NCI-H2081 treated with DMSO at 0.1 percent for 48 hours (cell line): ENCODE data around the gene ASAP2.

Experiments
- DNase-seq: peaks from one replicate; lab custom pipeline; 2025; lab: John Stamatoyannopoulos, UW

ASAP2 gene

GRCh38 chr2:9347411-9347881 is 140.8 kb downstream of the ASAP2 start:
- DNase-seq: no peak

DNA sequence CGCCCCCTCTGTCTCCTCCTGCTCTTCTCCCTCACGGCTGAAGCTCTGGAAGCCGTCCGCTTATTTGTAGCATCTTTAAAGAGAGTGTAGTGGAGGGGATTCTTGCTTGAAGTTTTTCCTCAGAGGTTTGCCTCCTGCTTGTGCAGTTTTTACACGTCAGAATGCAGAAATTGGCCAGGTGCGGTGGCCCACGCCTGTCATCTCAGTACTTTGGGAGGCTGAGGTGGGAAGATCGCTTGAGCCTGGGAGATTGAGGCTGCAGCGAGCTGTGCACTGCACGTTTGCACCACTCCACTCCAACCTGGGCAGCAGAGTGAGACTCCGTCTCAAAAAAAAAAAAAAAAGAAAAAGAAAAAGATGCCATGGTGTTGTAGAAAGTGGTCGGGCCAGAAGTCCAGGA is 147.7 kb downstream of the ASAP2 start:
- DNase-seq: no peak

- DNase-seq: no peak
Measured at GRCh38 chr2:9355270-9355669, 148.7 kb downstream of the ASAP2 start.

DNA sequence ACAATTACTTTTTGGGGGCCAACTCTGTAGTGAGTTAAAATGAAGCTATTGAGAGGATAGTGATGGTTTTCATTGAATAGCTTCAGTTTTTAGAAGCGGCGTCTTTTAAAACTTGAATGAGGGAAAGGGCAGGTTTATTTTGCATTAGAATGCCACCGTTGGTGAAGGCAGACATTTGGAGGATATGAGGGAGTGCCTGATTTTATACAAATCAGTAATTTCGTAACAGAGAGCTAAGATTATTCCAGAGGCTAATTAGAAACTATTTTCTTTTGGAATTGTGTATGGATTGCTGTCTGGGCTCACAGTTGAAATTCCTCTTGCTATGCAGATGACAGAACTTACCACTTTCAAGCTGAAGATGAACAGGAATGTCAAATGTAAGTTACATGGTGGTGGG is 149.1 kb downstream of the ASAP2 start:
- DNase-seq: no peak

DNA sequence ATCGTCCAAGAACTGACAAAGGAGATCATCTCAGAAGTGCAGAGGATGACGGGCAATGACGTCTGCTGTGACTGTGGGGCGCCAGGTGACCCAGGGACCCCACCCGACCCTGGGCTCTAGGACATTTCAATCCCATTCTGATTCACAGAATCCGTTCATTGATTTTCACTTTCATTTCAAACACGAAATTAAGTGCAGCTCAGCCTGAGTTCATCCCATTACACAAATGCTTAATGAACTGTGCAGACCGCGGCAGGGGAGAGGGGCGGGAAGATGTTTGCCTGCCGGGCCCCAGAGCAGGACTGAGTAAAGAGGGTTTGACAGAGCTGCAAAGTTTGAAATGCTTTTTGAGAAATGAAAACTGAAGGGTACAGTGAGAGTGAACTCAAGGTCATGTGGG is 149.6 kb downstream of the ASAP2 start:
- DNase-seq: no peak

GRCh38 chr2:9358846-9359245 is 152.2 kb downstream of the ASAP2 start:
- DNase-seq: no peak

GRCh38 chr2:9359463-9359862 is 152.9 kb downstream of the ASAP2 start:
- DNase-seq: no peak

- DNase-seq: no peak
Measured at GRCh38 chr2:9360110-9360509, 153.5 kb downstream of the ASAP2 start.

DNA sequence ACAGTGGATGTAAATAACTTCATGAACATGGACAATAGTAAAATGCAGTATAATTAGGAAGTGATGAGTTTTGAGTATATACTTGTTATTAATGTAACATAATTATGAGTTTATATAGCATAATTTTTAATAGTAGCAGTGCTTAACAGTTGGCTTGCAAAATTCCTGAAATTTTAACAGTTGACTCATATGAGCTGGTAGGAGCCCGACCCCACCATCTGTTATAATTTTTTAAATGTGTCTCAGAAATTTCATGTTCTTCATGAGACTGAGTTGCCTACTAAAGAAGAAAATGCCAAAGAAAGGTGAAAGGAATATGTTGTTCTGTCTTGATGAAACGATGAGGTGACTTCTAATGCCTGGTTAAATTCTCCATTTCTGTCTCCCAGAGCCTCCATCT is 154.1 kb downstream of the ASAP2 start:
- no peak for DNase-seq

DNA sequence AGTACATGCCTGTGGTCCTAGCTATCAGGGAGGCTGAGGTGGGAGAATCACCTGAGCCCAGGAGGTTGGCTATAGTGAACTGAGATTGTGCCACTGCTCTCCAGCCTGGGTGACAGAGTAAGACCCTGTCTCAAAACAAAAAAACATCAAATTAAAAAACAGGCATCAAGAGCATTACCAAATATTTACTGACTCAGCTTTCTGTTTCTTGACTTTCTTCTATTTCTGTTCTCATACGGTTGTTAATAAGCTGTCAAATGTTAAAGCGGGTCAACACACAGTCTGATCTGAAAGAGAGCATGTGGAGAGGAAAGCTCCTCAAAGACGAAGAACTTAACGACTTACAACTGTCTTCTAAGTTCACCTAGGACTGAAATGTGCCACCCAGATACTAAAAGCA is 157.8 kb downstream of the ASAP2 start:
- DNase-seq: no peak

DNA sequence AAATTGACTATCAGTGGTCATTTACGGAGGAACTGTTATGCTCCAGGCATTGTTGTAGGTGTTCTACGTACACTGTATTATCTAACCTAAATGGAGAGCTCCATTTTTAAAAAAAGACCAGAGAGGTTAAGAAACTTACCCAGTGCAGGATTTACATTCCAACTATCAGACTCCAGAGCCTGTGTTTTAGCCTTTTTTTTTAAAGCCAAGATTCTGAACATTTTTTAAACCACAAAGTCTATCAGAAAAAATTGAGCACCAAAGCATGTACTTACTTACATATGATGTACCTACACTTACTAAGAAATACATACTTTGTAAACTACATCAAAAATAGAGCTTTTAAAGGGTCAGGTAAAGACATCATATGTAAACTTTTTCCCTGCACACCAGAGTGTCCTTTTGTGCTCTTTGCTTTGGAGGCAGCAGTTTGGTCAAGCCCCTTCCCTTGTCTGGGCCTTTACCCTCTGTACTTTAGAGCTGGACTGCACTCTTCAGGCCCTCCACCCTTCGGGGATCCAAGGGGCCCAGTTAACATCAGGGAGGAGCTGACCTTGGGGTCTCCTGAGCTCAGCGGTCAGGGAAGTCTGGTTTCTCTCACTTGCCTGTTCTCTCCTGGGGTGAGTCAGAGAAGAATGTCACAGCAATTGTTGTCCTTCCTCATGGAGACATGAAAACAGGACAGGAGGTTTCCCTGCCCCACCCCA is 158.3 kb downstream of the ASAP2 start:
- no peak for DNase-seq

DNA sequence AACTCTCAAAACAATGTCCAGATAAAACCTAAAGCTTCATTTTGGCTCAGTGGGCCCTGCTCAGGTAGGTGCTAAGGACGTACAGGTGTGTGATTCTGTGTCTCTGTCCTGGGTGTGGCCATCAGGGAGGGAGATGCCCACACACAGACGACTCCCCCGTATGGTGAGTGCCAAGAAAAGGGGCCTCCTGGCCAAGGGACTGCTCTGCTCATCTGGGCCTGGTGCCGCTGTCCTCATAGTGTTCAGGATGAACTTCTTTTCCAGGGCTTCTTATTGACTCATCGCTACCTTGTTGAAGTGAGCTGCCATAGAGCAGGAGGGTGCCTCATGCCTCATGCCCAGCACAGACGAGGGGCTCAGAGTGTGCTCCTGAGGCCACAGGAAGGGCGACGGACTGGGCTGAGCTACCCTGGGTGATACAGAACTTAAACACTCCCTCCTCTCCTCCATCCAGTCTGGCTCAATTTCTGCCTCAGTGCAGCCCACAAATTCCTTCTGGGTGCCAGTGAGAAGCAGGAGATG is 158.9 kb downstream of the ASAP2 start:
- no peak for DNase-seq

DNA sequence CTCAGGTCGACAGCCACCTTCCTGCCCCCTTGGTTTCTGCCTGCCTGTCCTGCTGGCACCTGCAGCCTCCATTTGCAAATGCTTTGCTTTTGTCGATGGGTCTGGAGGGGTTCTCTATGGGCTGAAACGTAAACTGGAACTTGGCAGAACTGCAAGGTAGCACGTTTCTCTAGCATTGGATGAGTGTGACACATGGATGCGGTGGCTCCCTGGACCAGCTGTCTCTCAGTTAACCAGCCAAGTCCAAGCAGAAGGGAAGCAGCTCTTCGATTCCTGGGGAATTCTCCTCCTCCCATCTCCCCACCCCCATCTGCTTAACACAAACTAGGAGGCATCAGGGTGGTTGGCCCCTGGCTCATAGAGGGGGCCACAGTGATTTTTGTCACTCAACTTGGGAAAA is 159.4 kb downstream of the ASAP2 start:
- DNase-seq: no peak

DNA sequence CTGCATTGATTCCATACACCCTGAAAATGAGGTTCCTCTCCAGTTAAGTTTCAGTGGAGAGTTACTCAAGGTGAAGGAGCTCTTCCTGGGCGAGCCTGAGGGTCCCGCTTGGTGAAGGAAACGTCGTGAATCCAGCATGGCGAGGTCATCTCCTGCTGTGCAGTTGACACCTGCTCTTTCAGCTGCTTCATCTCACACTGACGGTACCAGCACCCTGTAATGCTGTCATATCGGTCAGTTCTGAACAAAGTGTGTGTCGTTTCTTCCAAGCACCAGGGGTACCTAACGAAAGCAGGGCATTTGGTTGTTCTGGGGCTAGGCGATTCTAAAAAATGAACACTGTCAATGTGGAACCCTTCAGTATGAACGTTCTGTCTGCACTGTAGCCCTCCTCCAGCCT is 164.1 kb downstream of the ASAP2 start:
- no peak for DNase-seq

DNA sequence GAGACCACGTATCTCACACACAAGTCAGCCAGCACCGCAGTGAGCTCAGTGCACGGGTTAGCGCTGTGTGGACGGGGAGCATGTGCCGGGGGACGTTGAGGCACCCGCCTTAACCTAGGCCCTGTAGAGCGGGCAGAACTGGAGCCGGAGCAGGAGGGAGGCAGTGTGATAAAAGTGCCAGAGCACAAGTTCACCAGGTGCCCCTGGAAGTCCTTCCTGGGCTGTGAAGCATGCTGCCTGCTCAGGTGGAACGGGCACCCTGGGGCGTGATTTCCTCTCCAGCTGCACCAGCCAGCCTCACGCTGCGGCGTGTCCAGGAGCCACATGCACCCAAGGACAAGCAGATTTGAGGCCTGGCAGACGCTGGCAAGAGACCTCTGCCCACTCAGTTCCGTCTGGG is 166.4 kb downstream of the ASAP2 start:
- peak; percentile 63 for DNase-seq

DNA sequence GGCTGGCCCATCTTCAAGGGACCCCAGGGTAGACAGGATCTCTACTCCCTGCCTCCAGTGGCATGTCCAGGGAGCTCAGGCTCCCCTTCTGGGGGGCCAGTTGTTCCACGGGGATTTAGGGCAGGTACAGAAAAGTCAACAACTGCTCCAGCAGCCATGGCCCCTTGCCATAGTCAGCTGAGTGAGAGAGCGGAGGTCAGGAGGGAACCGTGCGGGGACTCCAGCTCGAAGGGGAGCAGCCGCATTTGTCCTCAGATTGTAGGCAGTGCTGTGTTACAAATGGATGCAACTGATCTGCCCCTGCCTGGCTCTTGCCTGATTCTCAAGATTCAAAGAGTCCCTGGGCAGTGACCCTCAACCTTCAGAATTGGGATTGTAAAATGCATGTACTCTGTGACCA is 166.9 kb downstream of the ASAP2 start:
- no peak for DNase-seq

DNA sequence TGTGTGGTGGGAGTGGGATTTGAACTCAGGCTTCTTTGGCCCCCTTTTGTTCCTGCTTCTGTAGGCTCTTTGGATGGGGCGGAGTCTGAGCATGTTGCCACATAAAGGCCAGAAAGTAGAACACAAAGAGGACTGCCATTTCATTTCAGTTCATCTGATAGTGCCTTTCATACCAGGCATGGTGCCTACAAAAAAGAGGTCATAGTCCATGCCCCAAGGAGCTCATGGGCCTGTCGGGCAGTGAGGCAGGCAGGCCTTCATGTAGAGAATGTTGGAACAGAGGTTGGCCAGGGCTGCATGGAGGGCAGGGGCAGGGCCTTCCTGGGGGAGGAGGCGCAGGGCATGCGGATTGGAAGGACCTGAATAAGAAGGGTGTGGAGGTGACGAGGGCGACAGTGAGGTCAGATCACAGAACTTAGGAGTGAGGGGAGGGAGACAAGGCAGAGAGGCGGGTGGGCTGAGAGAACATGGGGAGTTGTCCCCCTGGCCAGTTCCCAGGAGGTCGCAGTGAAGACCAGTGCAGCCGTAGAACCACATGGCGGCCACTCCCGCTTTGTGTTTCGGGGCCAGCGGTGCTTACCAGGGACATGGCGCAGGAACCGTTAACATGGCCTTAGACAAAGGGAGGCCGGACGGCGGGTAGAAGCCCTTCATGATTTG is 167.6 kb downstream of the ASAP2 start:
- DNase-seq: no peak

GRCh38 chr2:9375857-9376428 is 169.3 kb downstream of the ASAP2 start:
- no peak for DNase-seq

DNA sequence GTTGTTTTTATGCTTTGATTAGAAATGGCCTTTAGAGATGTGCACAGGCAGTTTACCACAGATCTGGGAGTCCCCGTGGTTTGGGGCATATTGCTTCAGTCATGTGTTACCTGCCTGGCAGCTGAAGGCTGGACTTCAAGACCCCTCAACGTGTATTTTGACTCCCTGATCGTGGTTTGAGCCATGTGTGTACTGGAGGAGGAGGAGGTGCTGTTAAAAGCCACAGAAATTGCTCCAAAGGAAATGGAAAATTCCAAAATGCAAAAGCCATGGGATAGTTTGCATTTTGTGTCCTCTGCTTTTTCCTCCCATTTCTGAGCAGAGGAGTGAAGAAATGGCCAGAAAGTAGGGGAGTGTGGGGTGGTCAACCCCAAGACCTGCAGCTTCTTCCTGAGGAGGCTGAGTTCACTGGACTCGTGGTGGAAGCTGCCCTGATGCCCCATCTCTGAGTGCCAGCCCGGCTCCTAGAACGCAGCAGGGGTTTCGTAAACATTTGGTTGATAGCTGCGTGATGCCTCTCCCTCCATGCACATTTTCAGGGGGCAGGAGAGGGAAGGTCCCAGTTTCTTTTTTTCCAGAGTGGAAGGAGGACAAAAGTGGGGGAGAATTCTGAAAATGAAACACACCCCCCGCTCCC is 171.0 kb downstream of the ASAP2 start:
- DNase-seq: no peak

GRCh38 chr2:9378433-9379390 is 172.1 kb downstream of the ASAP2 start:
- DNase-seq: no peak

DNA sequence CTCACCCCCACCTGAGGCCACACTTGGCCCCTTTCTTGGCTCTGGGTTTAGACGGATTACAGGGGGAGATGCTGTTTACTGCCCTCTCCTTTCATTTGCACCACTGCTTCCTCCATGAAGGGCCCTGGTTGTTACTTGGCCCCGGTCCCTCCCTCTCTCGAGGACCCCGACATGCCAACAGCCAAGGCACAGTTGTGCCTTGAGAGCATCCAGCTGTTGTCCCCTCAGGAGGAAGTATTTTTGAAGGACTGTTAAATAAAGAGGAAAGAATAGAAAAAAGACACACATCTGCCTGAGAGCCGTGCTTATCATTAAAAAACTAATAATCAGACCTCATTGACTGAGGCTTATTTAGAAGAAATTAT is 172.8 kb downstream of the ASAP2 start:
- DNase-seq: no peak
